Fibroblast of lung (primary cell): ENCODE data around the gene VPS13C. TPM values are rescaled to one million over a fixed set of nuclear protein-coding genes. Genes with fewer than 3 reads are reported as not detected.

Experiments used
- DNase-seq, 2 donors: peaks; one replicate each; pipeline versions ENCODE4 v3.0.0 to v3.0.0-alpha.2; 2010; ENCODE audit warnings: low read depth in 2 of 2
- H2AFZ ChIP-seq: 2 replicates; pipeline ENCODE4 v1.5.1; 2012; ENCODE audit warnings: low read length, control low read depth, inconsistent platforms
- H3K27ac ChIP-seq: 2 replicates; pipeline ENCODE4 v1.5.1; 2011; ENCODE audit warnings: low read length, control low read depth; ENCODE audit not compliant: insufficient read depth
- H3K27me3 ChIP-seq: 2 replicates; pipeline ENCODE4 v1.5.1; 2011; ENCODE audit warnings: mild to moderate bottlenecking, low read length; ENCODE audit not compliant: control insufficient read depth, insufficient read depth
- H3K36me3 ChIP-seq: 2 replicates; pipeline ENCODE4 v1.5.1; 2011; ENCODE audit warnings: low read length; ENCODE audit not compliant: control insufficient read depth, insufficient read depth
- H3K4me1 ChIP-seq: 2 replicates; pipeline ENCODE4 v1.5.1; 2011; ENCODE audit warnings: low read length; ENCODE audit not compliant: control insufficient read depth, insufficient read depth; ENCODE audit errors: extremely low read depth
- H3K4me2 ChIP-seq: 2 replicates; pipeline ENCODE4 v1.5.1; 2011; ENCODE audit warnings: low read length, control low read depth; ENCODE audit not compliant: insufficient read depth; ENCODE audit errors: extremely low read depth
- H3K4me3 ChIP-seq, 4 experiments: fragments of 200-600 bp in 1 of 4; sonication (generic) in 1 of 4; replicated peaks in 1 of 4; 2 replicates each; pipeline ENCODE4 v1.5.1; 2011 to 2016; ENCODE audit warnings: low read length in 4 of 4, low read depth in 3 of 4, mild to moderate bottlenecking in 3 of 4, control low read depth in 2 of 4, inconsistent platforms in 1 of 4, mixed read lengths in 1 of 4; ENCODE audit not compliant: insufficient read depth in 1 of 4; ENCODE audit errors: control extremely low read depth in 1 of 4
- H3K79me2 ChIP-seq: 2 replicates; pipeline ENCODE4 v1.5.1; 2012; ENCODE audit warnings: mild to moderate bottlenecking, low read length, inconsistent platforms; ENCODE audit not compliant: control insufficient read depth, insufficient read depth
- H3K9ac ChIP-seq: 2 replicates; pipeline ENCODE4 v1.5.1; 2011; ENCODE audit warnings: mild to moderate bottlenecking, low read length, control low read depth; ENCODE audit not compliant: insufficient read depth
- H3K9me3 ChIP-seq: 2 replicates; pipeline ENCODE4 v1.5.1; 2012; ENCODE audit warnings: low read depth, low read length; ENCODE audit not compliant: control insufficient read depth, insufficient read depth
- H4K20me1 ChIP-seq: 2 replicates; pipeline ENCODE4 v1.5.1; 2011; ENCODE audit warnings: low read length; ENCODE audit not compliant: control insufficient read depth, insufficient read depth; ENCODE audit errors: extremely low read depth
- EZH2 ChIP-seq: IDR thresholded peaks from 2 replicates; pipeline ENCODE4 v1.5.1; 2012; ENCODE audit warnings: low read length, control low read depth, mild to moderate bottlenecking; ENCODE audit errors: missing control alignments
- polyA plus RNA-seq, 2 donors: library from polyadenylated mRNA; depleted of rRNA in 1 of 2; stranded (reverse) in 1 of 2; unstranded in 1 of 2; fragments of >200 nt; gene quantifications; 2 replicates each; pipeline ENCODE4 v1.2.1, GENCODE V29; 2011 to 2012; ENCODE audit warnings: missing spikeins in 1 of 2
- total RNA-seq: library from RNA; depleted of rRNA; stranded (reverse); fragments of >200 nt; gene quantifications from 2 replicates; pipeline ENCODE4 v1.2.1, GENCODE V29; 2014
- TF ChIP-seq, protein P1 (sequence below), 2 donors: IDR thresholded peaks in 1 of 2; conservative IDR thresholded peaks in 1 of 2; 1 replicate in 1 of 2; 2 replicates in 1 of 2; pipeline ENCODE4 v1.5.1; 2011 to 2012; ENCODE audit warnings: low read length in 2 of 2, control low read depth in 1 of 2, inconsistent platforms in 1 of 2, low read depth in 1 of 2, mild to moderate bottlenecking in 1 of 2

Gene VPS13C
- total and polyA plus RNA-seq, 2 donors (not counting 1 experiment from before 2014, with no cell fraction given) = 19.6 to 82.7 TPM

DNA sequence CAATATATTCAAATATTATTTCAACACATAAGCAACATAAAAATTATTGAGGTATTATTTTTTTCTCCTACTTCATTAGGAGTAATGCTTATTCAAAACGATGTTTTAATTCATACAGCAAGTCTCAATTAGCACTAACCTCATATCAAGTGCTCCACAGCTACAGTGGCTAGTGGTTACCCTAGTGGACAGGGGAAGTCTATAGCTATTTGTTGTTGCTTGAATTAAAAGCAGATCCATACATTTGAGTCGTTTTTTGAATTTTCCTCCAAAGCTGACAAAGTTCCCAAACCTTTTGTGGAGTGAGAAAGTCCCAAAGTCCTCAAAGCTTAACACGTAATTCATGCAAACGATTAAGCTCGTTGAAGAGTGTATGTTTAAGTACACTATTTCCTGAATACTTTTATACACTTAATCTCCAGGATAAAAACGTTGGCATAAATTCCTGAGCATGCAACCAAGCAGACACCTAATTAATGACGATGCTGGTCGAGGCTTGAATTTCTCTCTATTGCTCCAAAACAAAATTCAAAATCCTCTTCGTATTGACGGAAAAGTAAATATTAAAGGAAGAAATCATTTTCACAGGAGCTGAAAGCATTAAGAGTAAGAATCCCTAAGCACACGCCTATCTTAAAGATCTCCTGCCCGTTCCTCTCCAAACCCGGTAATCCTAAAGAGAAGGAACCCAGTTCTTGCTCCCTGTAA, 985 bp downstream of the VPS13C start:
- peaks cover 7% of the 10 kb centered on the region for H3K27me3 ChIP-seq
- peak overlapping the region; percentile 84 for H3K27ac ChIP-seq
- H4K20me1 ChIP-seq = no peaks in the 10 kb centered on the region
- peak overlapping the region; percentile 89 for H2AFZ ChIP-seq
- H3K4me1 ChIP-seq = no peaks in the 10 kb centered on the region
- H3K36me3 ChIP-seq = no peaks in the 10 kb centered on the region
- H3K4me2 ChIP-seq = peak overlapping the region; percentile 73
- peak overlapping the region; percentile 85 to 98 (median 91) for H3K4me3 ChIP-seq
- peaks cover 30% of the 10 kb centered on the region for H3K79me2 ChIP-seq
- H3K9me3 ChIP-seq = no peaks in the 10 kb centered on the region
- TF ChIP-seq, protein P1, sequence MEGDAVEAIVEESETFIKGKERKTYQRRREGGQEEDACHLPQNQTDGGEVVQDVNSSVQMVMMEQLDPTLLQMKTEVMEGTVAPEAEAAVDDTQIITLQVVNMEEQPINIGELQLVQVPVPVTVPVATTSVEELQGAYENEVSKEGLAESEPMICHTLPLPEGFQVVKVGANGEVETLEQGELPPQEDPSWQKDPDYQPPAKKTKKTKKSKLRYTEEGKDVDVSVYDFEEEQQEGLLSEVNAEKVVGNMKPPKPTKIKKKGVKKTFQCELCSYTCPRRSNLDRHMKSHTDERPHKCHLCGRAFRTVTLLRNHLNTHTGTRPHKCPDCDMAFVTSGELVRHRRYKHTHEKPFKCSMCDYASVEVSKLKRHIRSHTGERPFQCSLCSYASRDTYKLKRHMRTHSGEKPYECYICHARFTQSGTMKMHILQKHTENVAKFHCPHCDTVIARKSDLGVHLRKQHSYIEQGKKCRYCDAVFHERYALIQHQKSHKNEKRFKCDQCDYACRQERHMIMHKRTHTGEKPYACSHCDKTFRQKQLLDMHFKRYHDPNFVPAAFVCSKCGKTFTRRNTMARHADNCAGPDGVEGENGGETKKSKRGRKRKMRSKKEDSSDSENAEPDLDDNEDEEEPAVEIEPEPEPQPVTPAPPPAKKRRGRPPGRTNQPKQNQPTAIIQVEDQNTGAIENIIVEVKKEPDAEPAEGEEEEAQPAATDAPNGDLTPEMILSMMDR (conservative IDR thresholded peaks at IDR 0.05 in 1 of 2, IDR thresholded peaks at IDR 0.05 in 1 of 2; ENCODE audit: low read depth in 1 of 2, low read length in 2 of 2) = peak in 1 of 2 donors; percentile 31
- no peak for TF ChIP-seq EZH2
- DNase-seq = no peak
- peak overlapping the region; percentile 87 for H3K9ac ChIP-seq

DNA sequence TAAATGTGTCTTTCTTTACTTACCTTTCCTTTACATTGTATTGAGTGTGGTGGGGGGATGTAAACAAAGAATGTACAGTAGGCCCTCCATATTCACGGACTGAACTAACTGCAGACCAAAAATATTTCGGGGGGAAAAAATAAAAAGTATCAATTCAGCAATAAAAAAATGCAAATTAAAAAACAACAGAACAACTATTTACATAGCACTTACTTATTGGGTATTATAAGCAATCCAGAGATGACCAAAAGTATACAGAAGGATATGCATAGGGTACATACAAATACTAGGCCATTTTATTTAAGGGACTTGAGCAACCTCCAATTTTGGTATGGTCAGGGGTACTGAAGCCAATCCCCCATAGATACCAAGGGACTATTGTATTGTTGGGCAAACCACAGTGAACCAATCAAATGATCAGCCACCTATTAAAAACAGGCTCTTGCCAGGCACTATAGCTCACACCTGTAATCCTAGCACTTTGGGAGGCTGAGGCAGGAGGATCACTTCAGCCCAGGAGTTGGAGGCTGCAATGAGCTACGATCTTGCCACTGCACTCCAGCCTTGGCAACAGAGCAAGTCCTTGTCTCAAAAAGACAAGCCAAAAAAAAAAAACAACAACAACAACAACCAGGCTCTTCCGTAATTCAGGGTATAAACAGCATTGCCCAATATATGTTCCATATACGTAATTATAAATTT, 1.8 kb downstream of the VPS13C start:
- no peak overlapping the region for H3K4me2 ChIP-seq
- TF ChIP-seq, protein P1 (conservative IDR thresholded peaks at IDR 0.05 in 1 of 2, IDR thresholded peaks at IDR 0.05 in 1 of 2; ENCODE audit: low read depth in 1 of 2, low read length in 2 of 2) = no peak
- no peak for TF ChIP-seq EZH2
- H3K9me3 ChIP-seq = no peaks in the 10 kb centered on the region
- H3K4me1 ChIP-seq = no peaks in the 10 kb centered on the region
- H4K20me1 ChIP-seq = no peaks in the 10 kb centered on the region
- no peaks in the 10 kb centered on the region for H3K36me3 ChIP-seq
- no peak overlapping the region for H3K27ac ChIP-seq
- H3K79me2 ChIP-seq = peaks cover 33% of the 10 kb centered on the region
- no peak for DNase-seq
- H2AFZ ChIP-seq = no peak overlapping the region
- peak overlapping the region in 1 of 4 experiments; percentile 23 for H3K4me3 ChIP-seq
- peaks cover 6% of the 10 kb centered on the region for H3K27me3 ChIP-seq
- no peak overlapping the region for H3K9ac ChIP-seq

DNA sequence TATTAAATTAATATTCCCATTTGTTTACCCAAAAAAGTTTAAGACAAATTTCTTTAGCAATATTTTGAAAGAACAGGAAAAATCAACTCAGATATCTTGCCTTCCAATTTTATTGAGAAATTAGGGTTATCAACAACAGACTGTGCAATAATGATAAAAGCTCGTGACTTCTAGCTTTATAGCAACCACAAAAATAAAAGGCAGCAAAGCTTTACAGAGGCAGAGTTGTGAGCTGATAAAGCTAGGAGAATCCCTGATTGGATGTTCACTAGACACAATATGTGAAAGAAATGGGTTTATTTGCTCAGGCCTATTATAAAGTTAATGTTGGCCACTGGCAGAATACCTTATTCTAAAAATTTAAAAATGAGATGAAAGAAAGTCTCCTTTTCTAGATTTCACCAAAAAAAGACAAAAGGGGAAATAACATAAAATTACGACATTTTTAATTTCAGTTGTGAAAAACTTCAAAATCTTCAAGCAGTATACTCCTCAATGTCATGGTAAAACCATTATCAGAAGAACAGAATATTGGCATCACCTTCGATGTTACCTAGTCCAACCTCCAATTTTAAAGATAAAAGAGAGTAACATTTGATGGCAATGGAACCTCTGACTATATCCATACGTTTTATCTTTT, 2.8 kb downstream of the VPS13C start:
- Histone ChIP-seq H3K79me2 (peaks cover 37% of the 10 kb centered on the region), H3K9ac (no peak overlapping the region), H3K4me3 (no peak overlapping the region), H3K36me3 (no peaks in the 10 kb centered on the region), H3K4me2 (no peak overlapping the region), H3K9me3 (no peaks in the 10 kb centered on the region), H3K27me3 (peaks cover 2% of the 10 kb centered on the region), H2AFZ (no peak overlapping the region), H3K27ac (no peak overlapping the region), H3K4me1 (no peaks in the 10 kb centered on the region), H4K20me1 (no peaks in the 10 kb centered on the region)
- no peak for TF ChIP-seq EZH2
- TF ChIP-seq, protein P1 (conservative IDR thresholded peaks at IDR 0.05 in 1 of 2, IDR thresholded peaks at IDR 0.05 in 1 of 2; ENCODE audit: low read depth in 1 of 2, low read length in 2 of 2) = no peak
- no peak for DNase-seq
